ENCODE measurements around the gene FAM131C. TPM values are rescaled to one million over a fixed set of nuclear protein-coding genes. Genes with fewer than 3 reads are reported as not detected.

FAM131C gene
- total and polyA plus RNA-seq, 10 of the 15 experiments (the other 5 are each of a cell fraction or from before 2014, with no cell fraction given) = 0.03 TPM; not detected in 9

DNA sequence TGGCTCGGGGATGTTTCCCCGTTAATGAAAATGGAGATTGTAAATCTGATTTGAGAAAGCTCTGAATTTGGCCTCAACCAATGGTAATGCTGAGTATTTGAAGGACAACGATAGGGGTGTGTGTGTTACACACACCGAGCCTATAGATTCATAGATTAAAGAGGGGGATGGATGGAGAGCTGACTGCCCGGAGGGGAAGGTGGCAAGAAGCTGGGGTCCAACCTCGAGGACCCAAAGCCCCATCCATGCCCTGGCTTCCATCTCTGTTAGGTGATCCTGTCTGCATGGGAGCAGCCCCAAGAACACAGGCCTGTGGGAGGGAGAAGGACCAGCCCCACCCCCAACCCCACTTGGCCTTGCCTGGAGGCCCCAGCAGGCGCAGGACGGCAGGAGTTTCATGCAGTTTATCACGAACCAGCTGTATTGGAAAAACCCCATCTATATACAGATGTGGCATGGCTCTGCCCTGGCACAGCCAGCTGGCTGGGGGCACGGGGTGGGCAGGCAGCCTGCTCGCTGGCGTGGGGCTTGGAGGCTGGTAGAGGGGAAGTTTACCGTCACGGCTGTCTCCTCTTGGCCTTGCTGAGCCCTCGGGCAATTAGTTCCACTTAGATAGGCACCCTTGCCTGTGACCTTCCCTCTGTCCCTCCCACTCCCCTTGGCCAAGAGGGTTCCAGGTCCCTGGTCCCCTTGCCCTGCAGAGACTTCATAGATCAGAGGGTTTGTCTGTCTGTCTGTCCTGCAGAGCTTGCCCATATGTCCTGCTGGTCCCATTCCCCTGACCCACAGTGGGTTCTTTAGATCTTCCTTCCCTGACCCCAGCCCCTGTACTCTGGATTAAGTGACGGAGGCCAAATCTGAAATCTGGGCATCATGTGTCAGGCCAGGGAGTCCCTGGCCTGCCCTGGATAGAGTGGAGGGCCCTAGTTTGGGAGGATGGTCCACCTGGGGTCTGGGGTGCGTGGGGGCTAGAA is 58.7 kb downstream of the FAM131C start (continued):
- TF ChIP-seq, protein P1, sequence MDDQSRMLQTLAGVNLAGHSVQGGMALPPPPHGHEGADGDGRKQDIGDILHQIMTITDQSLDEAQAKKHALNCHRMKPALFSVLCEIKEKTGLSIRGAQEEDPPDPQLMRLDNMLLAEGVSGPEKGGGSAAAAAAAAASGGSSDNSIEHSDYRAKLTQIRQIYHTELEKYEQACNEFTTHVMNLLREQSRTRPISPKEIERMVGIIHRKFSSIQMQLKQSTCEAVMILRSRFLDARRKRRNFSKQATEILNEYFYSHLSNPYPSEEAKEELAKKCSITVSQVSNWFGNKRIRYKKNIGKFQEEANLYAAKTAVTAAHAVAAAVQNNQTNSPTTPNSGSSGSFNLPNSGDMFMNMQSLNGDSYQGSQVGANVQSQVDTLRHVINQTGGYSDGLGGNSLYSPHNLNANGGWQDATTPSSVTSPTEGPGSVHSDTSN (IDR thresholded peaks at IDR 0.05; ENCODE audit: insufficient replicate concordance, low read depth, low read length) = no peak
- no peak for TF ChIP-seq CEBPB (IDR thresholded peaks at IDR 0.05; ENCODE audit: borderline replicate concordance in 1 of 2, low read depth in 2 of 2, low read length in 2 of 2)

DNA sequence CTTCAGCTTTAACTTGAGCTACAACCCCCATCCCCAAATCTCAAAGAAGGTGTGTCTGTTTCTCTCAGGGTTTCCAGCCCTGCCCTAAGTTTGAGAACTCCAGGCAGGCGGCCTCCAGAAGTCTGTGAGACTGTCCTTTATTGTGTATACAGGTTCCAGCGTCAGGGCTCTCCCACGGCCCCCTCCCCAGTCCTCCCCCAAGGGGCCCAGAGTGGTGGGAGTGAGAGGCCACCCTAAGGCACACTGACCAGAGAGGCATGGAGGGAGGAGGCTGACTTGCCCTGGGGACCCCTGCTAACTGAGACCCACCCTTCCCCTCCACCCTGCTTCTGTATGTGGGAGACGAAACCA is 59.6 kb downstream of the FAM131C start:
- Histone ChIP-seq H3K9ac (ENCODE audit: control insufficient read depth, insufficient read depth, low read length) (no peak overlapping the region), H4K20me1 (ENCODE audit: control insufficient read depth, insufficient read depth) (no peaks in the 10 kb centered on the region), H3K79me2 (ENCODE audit: control insufficient read depth, insufficient read depth, low read length) (no peaks in the 10 kb centered on the region), H3K4me1 (ENCODE audit: control insufficient read depth, insufficient read depth, low read length) (peaks cover 33% of the 10 kb centered on the region), H3K4me3 (no peak overlapping the region), H3K9me3 (replicated peaks; ENCODE audit: control insufficient read depth, insufficient read depth, low read length) (no peaks in the 10 kb centered on the region), H3K27ac (ENCODE audit: control insufficient read depth, insufficient read depth) (no peak overlapping the region), H3K27me3 (replicated peaks in 1 of 2; ENCODE audit: control insufficient read depth in 2 of 2, insufficient read depth in 2 of 2, low read length in 1 of 2) (no peaks in the 10 kb centered on the region), H2AFZ (ENCODE audit: control insufficient read depth, low read depth, low read length) (no peak overlapping the region), H3K4me2 (ENCODE audit: control insufficient read depth, insufficient read depth) (peak overlapping the region; percentile 35; the same call in 1 of the 2 replicates), H3K36me3 (ENCODE audit: control insufficient read depth in 2 of 2, insufficient read depth in 2 of 2, low read length in 1 of 2) (no peaks in the 10 kb centered on the region)
- FAIRE-seq (no peak), DNase-seq (ENCODE audit: low read depth, low spot score) (no peak), ATAC-seq (no peak)
- BruUV-seq (replicated peaks) = no TSS peak
- WGBS (ENCODE audit: insufficient coverage, insufficient replicate concordance, low lambda C conversion rate, missing lambda C conversion rate) = 16% methylated on average over 4 of the region's 4 CpGs
- ChIA-PET POLR2A (interaction anchor here (0.5 to 1.6 kb wide), 3 partner anchors 10 to 262 kb away, joined by 3 to 4 read pairs (median 3); no protein-coding TSS in a partner anchor), CTCF (interaction anchor here (0.6 to 1.9 kb wide), 5 partner anchors 8 to 199 kb away, joined by 3 to 5 read pairs (median 4); partner anchors contain the start of gene CLCNKA), SMC1A (ENCODE audit: uncharacterized antibody, unreplicated experiment) (interaction anchor here (1.6 kb wide), 1 partner anchor 39 kb away, joined by 6 read pairs; no protein-coding TSS in a partner anchor), RAD21 (ENCODE audit: unreplicated experiment) (interaction anchor here (0.8 to 1.4 kb wide), 3 partner anchors 12 to 39 kb away, joined by 3 to 5 read pairs (median 3); partner anchors contain the start of gene ZBTB17)
- intact Hi-C loops (cut with micrococcal nuclease; ENCODE audit: unreplicated experiment) (no loop called here), in situ Hi-C loops (cut with MboI) (no loop called here)
- TF ChIP-seq YBX1 (IDR thresholded peaks at IDR 0.05) (no peak), BRCA1 (IDR thresholded peaks at IDR 0.05; ENCODE audit: low read depth, low read length) (no peak), MTA2 (IDR thresholded peaks at IDR 0.05; ENCODE audit: low read depth) (no peak), ETV6 (conservative IDR thresholded peaks at IDR 0.05 in 1 of 2, IDR thresholded peaks at IDR 0.05 in 1 of 2; ENCODE audit: borderline replicate concordance in 1 of 2, low read depth in 1 of 2) (no peak), TCF12 (IDR thresholded peaks at IDR 0.05; ENCODE audit: low read depth, low read length) (no peak), TCF7 (IDR thresholded peaks at IDR 0.05; ENCODE audit: borderline replicate concordance) (no peak), RUNX3 (IDR thresholded peaks at IDR 0.05; ENCODE audit: low read length) (no peak), SIN3A (IDR thresholded peaks at IDR 0.05; ENCODE audit: low read depth, low read length) (no peak), SMAD1 (IDR thresholded peaks at IDR 0.05; ENCODE audit: low read depth, partially characterized antibody) (no peak), ZSCAN29 (IDR thresholded peaks at IDR 0.05) (no peak)
- TF ChIP-seq, protein P2, sequence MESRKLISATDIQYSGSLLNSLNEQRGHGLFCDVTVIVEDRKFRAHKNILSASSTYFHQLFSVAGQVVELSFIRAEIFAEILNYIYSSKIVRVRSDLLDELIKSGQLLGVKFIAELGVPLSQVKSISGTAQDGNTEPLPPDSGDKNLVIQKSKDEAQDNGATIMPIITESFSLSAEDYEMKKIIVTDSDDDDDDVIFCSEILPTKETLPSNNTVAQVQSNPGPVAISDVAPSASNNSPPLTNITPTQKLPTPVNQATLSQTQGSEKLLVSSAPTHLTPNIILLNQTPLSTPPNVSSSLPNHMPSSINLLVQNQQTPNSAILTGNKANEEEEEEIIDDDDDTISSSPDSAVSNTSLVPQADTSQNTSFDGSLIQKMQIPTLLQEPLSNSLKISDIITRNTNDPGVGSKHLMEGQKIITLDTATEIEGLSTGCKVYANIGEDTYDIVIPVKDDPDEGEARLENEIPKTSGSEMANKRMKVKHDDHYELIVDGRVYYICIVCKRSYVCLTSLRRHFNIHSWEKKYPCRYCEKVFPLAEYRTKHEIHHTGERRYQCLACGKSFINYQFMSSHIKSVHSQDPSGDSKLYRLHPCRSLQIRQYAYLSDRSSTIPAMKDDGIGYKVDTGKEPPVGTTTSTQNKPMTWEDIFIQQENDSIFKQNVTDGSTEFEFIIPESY (IDR thresholded peaks at IDR 0.05) = no peak

Measured in GM12878 (cell line).